Trophoblast cell (in vitro differentiated cells and primary cell): ENCODE measurements around the gene MYH10.

ENCODE experiments used
- DNase-seq, 2 donors: peaks; one replicate each; pipeline ENCODE4 v3.0.0-alpha.2; 2016
- H2AFZ ChIP-seq: 2 replicates; pipeline ENCODE4 v1.6.1; 2013; ENCODE audit warnings: low read length, moderate library complexity, mild to moderate bottlenecking; ENCODE audit not compliant: insufficient read depth, poor library complexity
- H2AK5ac ChIP-seq: 2 replicates; pipeline ENCODE4 v1.6.1; 2013; ENCODE audit warnings: mild to moderate bottlenecking, low read length
- H2BK120ac ChIP-seq: 2 replicates; pipeline ENCODE4 v1.6.1; 2013; ENCODE audit warnings: low read length, mild to moderate bottlenecking, moderate library complexity; ENCODE audit not compliant: insufficient read depth, poor library complexity
- H2BK12ac ChIP-seq: 2 replicates; pipeline ENCODE4 v1.6.1; 2013; ENCODE audit warnings: mild to moderate bottlenecking, low read length, moderate library complexity
- H2BK5ac ChIP-seq: 2 replicates; pipeline ENCODE4 v1.6.1; 2013; ENCODE audit warnings: low read length, low read depth, moderate library complexity, mild to moderate bottlenecking; ENCODE audit not compliant: poor library complexity
- H3K14ac ChIP-seq: 2 replicates; pipeline ENCODE4 v1.6.1; 2013; ENCODE audit warnings: mild to moderate bottlenecking, low read length
- H3K18ac ChIP-seq: 2 replicates; pipeline ENCODE4 v1.6.1; 2013; ENCODE audit warnings: mild to moderate bottlenecking, low read length
- H3K23ac ChIP-seq: 2 replicates; pipeline ENCODE4 v1.6.1; 2013; ENCODE audit warnings: low read length
- H3K27ac ChIP-seq: 2 replicates; pipeline ENCODE4 v1.5.1; 2013; ENCODE audit warnings: low read depth, mild to moderate bottlenecking, inconsistent platforms, low read length, moderate library complexity
- H3K27me3 ChIP-seq: 2 replicates; pipeline ENCODE4 v1.6.1; 2013; ENCODE audit warnings: inconsistent platforms, mild to moderate bottlenecking, low read length, moderate library complexity; ENCODE audit not compliant: insufficient read depth
- H3K36me3 ChIP-seq, 2 experiments: 1 replicate in 1 of 2; 2 replicates in 1 of 2; pipeline ENCODE4 v1.6.1; 2013; ENCODE audit warnings: low read length in 2 of 2, mild to moderate bottlenecking in 2 of 2, moderate library complexity in 1 of 2; ENCODE audit not compliant: insufficient read depth in 2 of 2, control insufficient read depth in 1 of 2
- H3K4ac ChIP-seq: 2 replicates; pipeline ENCODE4 v1.6.1; 2013; ENCODE audit warnings: low read depth, mild to moderate bottlenecking, low read length, moderate library complexity
- H3K4me1 ChIP-seq, 2 experiments: 1 replicate in 1 of 2; 2 replicates in 1 of 2; pipeline ENCODE4 v1.6.1; 2013; ENCODE audit warnings: low read length in 2 of 2, mild to moderate bottlenecking in 2 of 2, moderate library complexity in 1 of 2; ENCODE audit not compliant: insufficient read depth in 2 of 2, control insufficient read depth in 1 of 2
- H3K4me2 ChIP-seq: 2 replicates; pipeline ENCODE4 v1.6.1; 2013; ENCODE audit warnings: inconsistent platforms, mild to moderate bottlenecking, low read length, moderate library complexity
- H3K4me3 ChIP-seq: 2 replicates; pipeline ENCODE4 v1.5.1; 2013; ENCODE audit warnings: mild to moderate bottlenecking, low read depth, low read length, inconsistent platforms
- H3K79me1 ChIP-seq: one replicate; pipeline ENCODE4 v1.6.1; 2013; ENCODE audit warnings: low read length
- H3K79me2 ChIP-seq: 2 replicates; pipeline ENCODE4 v1.6.1; 2013; ENCODE audit warnings: low read length, mild to moderate bottlenecking; ENCODE audit not compliant: control insufficient read depth, insufficient read depth, poor library complexity
- H3K9ac ChIP-seq: 2 replicates; pipeline ENCODE4 v1.6.1; 2013; ENCODE audit warnings: mild to moderate bottlenecking, low read length
- H3K9me3 ChIP-seq: 2 replicates; pipeline ENCODE4 v1.6.1; 2013; ENCODE audit warnings: low read depth, mild to moderate bottlenecking, control low read depth, inconsistent platforms, low read length; ENCODE audit not compliant: insufficient read depth
- H4K12ac ChIP-seq: 2 replicates; pipeline ENCODE4 v1.6.1; 2013; ENCODE audit warnings: low read depth, mild to moderate bottlenecking, low read length, moderate library complexity
- H4K8ac ChIP-seq: 2 replicates; pipeline ENCODE4 v1.6.1; 2013; ENCODE audit warnings: low read depth, mild to moderate bottlenecking, low read length, moderate library complexity
- H4K91ac ChIP-seq: one replicate; pipeline ENCODE4 v1.6.1; 2013; ENCODE audit warnings: low read depth, mild to moderate bottlenecking, low read length, moderate library complexity
- WGBS: extraction: QIAGEN DNeasy Blood & Tissue Kit; methylation state at CpG from one replicate; pipeline ENCODE4 v1.1.7; 2013; ENCODE audit warnings: missing lambda C conversion rate; ENCODE audit not compliant: insufficient read length, insufficient coverage; ENCODE audit errors: extremely low coverage; 5-methylcytosine and 5-hydroxymethylcytosine counted together

MYH10 gene

DNA sequence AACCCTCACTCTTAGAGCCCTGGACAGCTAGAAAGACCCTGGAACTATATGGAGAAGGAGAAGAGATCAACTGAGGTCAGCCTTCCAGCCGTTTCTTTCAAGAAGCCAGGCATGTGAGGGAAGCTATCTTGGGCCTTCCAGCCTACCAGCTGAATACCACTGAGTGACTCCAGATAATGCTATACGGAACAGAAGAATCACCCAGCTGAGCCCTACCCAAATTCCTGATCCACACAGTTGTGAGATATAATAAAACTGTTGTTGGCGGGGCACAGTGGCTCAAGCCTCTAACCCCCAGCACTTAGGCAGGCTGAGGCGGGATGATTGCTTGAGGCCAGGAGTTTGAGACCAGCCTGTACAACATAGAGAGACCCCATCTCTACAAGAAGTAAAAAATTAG is 26.2 kb upstream of the MYH10 start:
- H4K91ac ChIP-seq = no peak overlapping the region
- no peak overlapping the region for H4K8ac ChIP-seq
- H3K4me1 ChIP-seq = no peaks in the 10 kb centered on the region
- no peaks in the 10 kb centered on the region for H3K36me3 ChIP-seq
- H3K79me2 ChIP-seq = no peaks in the 10 kb centered on the region
- no peaks in the 10 kb centered on the region for H3K27me3 ChIP-seq
- H3K79me1 ChIP-seq = no peaks in the 10 kb centered on the region
- peaks cover 5% of the 10 kb centered on the region for H3K9me3 ChIP-seq
- no peak overlapping the region for H3K9ac ChIP-seq
- no peak overlapping the region for H3K23ac ChIP-seq
- no peak overlapping the region for H3K18ac ChIP-seq
- H2AK5ac ChIP-seq = no peak overlapping the region
- H3K4ac ChIP-seq = no peak overlapping the region
- H3K27ac ChIP-seq = no peak overlapping the region
- H2BK12ac ChIP-seq = no peak overlapping the region
- no peak for DNase-seq
- no peak overlapping the region for H3K14ac ChIP-seq
- H2AFZ ChIP-seq = no peak overlapping the region
- no peak overlapping the region for H3K4me3 ChIP-seq
- no peak overlapping the region for H2BK5ac ChIP-seq
- H4K12ac ChIP-seq = no peak overlapping the region
- H3K4me2 ChIP-seq = no peak overlapping the region
- no CpG with 5 or more reads among the region's 4 CpGs for WGBS
- no peak overlapping the region for H2BK120ac ChIP-seq

GRCh38 chr17:8654822-8655221 is 24.3 kb upstream of the MYH10 start:
- Histone ChIP-seq H3K79me1 (no peaks in the 10 kb centered on the region), H3K36me3 (no peaks in the 10 kb centered on the region), H3K4me3 (no peak overlapping the region), H4K8ac (no peak overlapping the region), H2BK120ac (no peak overlapping the region), H3K4me1 (no peaks in the 10 kb centered on the region), H3K4ac (no peak overlapping the region), H2BK12ac (no peak overlapping the region), H3K4me2 (no peak overlapping the region), H2BK5ac (no peak overlapping the region), H2AK5ac (no peak overlapping the region), H3K9ac (no peak overlapping the region), H3K79me2 (no peaks in the 10 kb centered on the region), H3K27ac (no peak overlapping the region), H3K14ac (no peak overlapping the region), H3K18ac (no peak overlapping the region), H3K23ac (no peak overlapping the region), H4K12ac (no peak overlapping the region), H4K91ac (no peak overlapping the region), H2AFZ (no peak overlapping the region), H3K27me3 (no peaks in the 10 kb centered on the region), H3K9me3 (peaks cover 5% of the 10 kb centered on the region)
- WGBS = no CpG with 5 or more reads among the region's 4 CpGs
- no peak for DNase-seq

DNA sequence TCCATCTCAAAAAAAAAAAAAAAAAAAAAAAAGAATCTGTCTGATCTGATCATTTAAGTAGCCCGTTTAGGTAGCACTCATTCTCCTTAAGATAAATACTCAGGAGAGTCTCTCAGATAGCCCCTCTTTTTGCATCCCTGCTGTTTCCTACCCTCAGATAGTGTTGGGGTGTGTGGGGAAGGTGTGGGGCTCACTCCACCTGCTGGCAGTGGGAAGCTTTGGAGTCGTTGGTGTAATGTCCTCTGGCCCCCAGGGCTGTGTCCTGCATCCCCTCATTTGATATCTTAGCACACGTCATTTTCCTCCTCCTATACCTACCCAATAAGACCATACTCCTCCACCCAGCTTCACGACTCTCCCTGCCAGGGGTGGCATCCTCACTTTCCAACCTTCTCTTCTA is 20.5 kb upstream of the MYH10 start:
- no peak overlapping the region for H3K27ac ChIP-seq
- H3K4me2 ChIP-seq = no peak overlapping the region
- H4K12ac ChIP-seq = no peak overlapping the region
- H3K23ac ChIP-seq = no peak overlapping the region
- no CpG with 5 or more reads among the region's 4 CpGs for WGBS
- H3K9ac ChIP-seq = no peak overlapping the region
- H4K91ac ChIP-seq = no peak overlapping the region
- no peak overlapping the region for H3K18ac ChIP-seq
- no peak overlapping the region for H2BK12ac ChIP-seq
- no peak overlapping the region for H4K8ac ChIP-seq
- no peaks in the 10 kb centered on the region for H3K79me2 ChIP-seq
- H3K4me3 ChIP-seq = no peak overlapping the region
- no peaks in the 10 kb centered on the region for H3K79me1 ChIP-seq
- H2AK5ac ChIP-seq = no peak overlapping the region
- no peaks in the 10 kb centered on the region for H3K36me3 ChIP-seq
- H3K14ac ChIP-seq = no peak overlapping the region
- no peaks in the 10 kb centered on the region for H3K27me3 ChIP-seq
- H2BK120ac ChIP-seq = no peak overlapping the region
- no peaks in the 10 kb centered on the region for H3K9me3 ChIP-seq
- no peak overlapping the region for H3K4ac ChIP-seq
- H3K4me1 ChIP-seq = peaks cover 3% of the 10 kb centered on the region in 2 experiments
- no peak for DNase-seq
- no peak overlapping the region for H2BK5ac ChIP-seq
- H2AFZ ChIP-seq = no peak overlapping the region

- Histone ChIP-seq H2BK12ac (no peak overlapping the region), H3K4me3 (no peak overlapping the region), H2BK5ac (no peak overlapping the region), H3K27me3 (no peaks in the 10 kb centered on the region), H4K91ac (no peak overlapping the region), H3K79me1 (no peaks in the 10 kb centered on the region), H4K8ac (no peak overlapping the region), H3K4me2 (no peak overlapping the region), H3K9me3 (no peaks in the 10 kb centered on the region), H2BK120ac (no peak overlapping the region), H2AK5ac (no peak overlapping the region), H3K23ac (no peak overlapping the region), H3K18ac (no peak overlapping the region), H3K27ac (no peak overlapping the region), H3K9ac (no peak overlapping the region), H3K4me1 (peaks cover 3% of the 10 kb centered on the region in 2 experiments), H2AFZ (no peak overlapping the region), H3K14ac (no peak overlapping the region), H3K79me2 (no peaks in the 10 kb centered on the region), H4K12ac (no peak overlapping the region), H3K4ac (no peak overlapping the region), H3K36me3 (no peaks in the 10 kb centered on the region)
- peak; percentile 68 to 79 for DNase-seq
- no CpG with 5 or more reads among the region's 1 CpG for WGBS
These were observed 19.6 kb upstream of the MYH10 start for GRCh38 chr17:8650119-8650499.
